ENCODE measurements around the gene OR5AU1.

GRCh38 chr14:21171128-21171527 is 15.3 kb upstream of the OR5AU1 start:
- no peak for TF ChIP-seq CTCF (IDR thresholded peaks at IDR 0.05)
- no peak for TF ChIP-seq POLR2A (IDR thresholded peaks at IDR 0.05; ENCODE audit: low read length)
- TF ChIP-seq RAD21 (conservative IDR thresholded peaks at IDR 0.05 in 1 of 2, IDR thresholded peaks at IDR 0.05 in 1 of 2): no peak
- TF ChIP-seq TP53 (CRISPR knock-in tag; IDR thresholded peaks at IDR 0.05): no peak
- TF ChIP-seq MAFK (IDR thresholded peaks at IDR 0.05; ENCODE audit: partially characterized antibody): no peak
- TF ChIP-seq SMC3 (IDR thresholded peaks at IDR 0.05): no peak
- no peak for TF ChIP-seq MYC (IDR thresholded peaks at IDR 0.05; ENCODE audit: borderline replicate concordance, low read length)
- no peak for TF ChIP-seq EHF (CRISPR knock-in tag; IDR thresholded peaks at IDR 0.05)
